ENCODE results near the gene ANKRD9. TPM values are rescaled to one million over a fixed set of nuclear protein-coding genes. Genes with fewer than 3 reads are reported as not detected.
"Not testable (repeated sequence)": the region's sequence is repeated elsewhere in the genome, so short reads cannot be mapped to it uniquely, and the experiment has no call there.

Gene ANKRD9
- total and polyA plus RNA-seq, 10 donors: 2.2 to 24.0 (median 11.8) TPM

- Histone ChIP-seq H3K4me3 (peak overlapping the region in 5 of 8 donors; percentile 20 to 62 (median 29)), H3K4me1 (peaks cover 5 to 34% (median 19%) of the 10 kb centered on the region in 6 donors), H3K27me3 (replicated peaks in 1 of 7) (peaks cover 6 to 54% (median 28%) of the 10 kb centered on the region in 7 donors), H3K27ac (no peak overlapping the region), H3K36me3 (no peaks in the 10 kb centered on the region), H3K9me3 (no peaks in the 10 kb centered on the region)
- TF ChIP-seq, protein P1, sequence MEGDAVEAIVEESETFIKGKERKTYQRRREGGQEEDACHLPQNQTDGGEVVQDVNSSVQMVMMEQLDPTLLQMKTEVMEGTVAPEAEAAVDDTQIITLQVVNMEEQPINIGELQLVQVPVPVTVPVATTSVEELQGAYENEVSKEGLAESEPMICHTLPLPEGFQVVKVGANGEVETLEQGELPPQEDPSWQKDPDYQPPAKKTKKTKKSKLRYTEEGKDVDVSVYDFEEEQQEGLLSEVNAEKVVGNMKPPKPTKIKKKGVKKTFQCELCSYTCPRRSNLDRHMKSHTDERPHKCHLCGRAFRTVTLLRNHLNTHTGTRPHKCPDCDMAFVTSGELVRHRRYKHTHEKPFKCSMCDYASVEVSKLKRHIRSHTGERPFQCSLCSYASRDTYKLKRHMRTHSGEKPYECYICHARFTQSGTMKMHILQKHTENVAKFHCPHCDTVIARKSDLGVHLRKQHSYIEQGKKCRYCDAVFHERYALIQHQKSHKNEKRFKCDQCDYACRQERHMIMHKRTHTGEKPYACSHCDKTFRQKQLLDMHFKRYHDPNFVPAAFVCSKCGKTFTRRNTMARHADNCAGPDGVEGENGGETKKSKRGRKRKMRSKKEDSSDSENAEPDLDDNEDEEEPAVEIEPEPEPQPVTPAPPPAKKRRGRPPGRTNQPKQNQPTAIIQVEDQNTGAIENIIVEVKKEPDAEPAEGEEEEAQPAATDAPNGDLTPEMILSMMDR (IDR thresholded peaks at IDR 0.05 in 8 of 11, conservative IDR thresholded peaks at IDR 0.05 in 3 of 11): no peak
- TF ChIP-seq POLR2AphosphoS5 (IDR thresholded peaks at IDR 0.05) (no peak), POLR2A (IDR thresholded peaks at IDR 0.05) (no peak)
- 25 to 65% (median 30%) methylated on average over 16 to 43 of the region's 43 CpGs for WGBS, 5 donors
- no peak for DNase-seq
- intact Hi-C loops (cut with DNase I; ENCODE audit: low total_unique reads): no loop called here
These were observed 34.6 kb upstream of the ANKRD9 start for GRCh38 chr14:102544046-102544746.

DNA sequence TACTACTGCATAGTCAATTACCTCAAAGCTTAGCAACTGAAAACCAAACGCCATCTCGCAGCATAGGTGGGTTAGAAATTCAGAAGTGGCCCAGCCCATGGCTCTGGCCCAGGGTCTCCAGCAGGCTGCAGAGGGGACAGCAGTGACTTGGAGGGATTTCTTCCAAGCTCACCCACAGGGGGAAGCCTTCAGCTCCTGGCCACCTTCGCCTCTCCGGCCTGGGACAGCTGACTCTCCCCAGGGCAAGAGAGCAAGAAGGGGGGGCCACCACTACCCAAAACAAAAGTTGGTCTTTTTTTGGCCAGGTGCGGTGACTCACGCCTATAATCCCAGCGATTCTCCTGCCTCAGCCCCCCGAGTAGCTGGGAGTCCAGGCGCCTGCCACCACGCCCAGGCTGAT, 32.2 kb upstream of the ANKRD9 start:
- WGBS, 5 donors: 88 to 91% (median 90%) methylated on average over 8 to 10 of the region's 10 CpGs
- Histone ChIP-seq H3K4me1 (peaks cover 5 to 38% (median 24%) of the 10 kb centered on the region in 6 donors), H3K36me3 (no peaks in the 10 kb centered on the region), H3K9me3 (no peaks in the 10 kb centered on the region), H3K4me3 (no peak overlapping the region), H3K27me3 (replicated peaks in 1 of 7) (peaks cover 6 to 43% (median 28%) of the 10 kb centered on the region in 7 donors), H3K27ac (no peak overlapping the region)
- no peak for DNase-seq
- intact Hi-C loops (cut with DNase I; ENCODE audit: low total_unique reads): no loop called here
- TF ChIP-seq POLR2A (IDR thresholded peaks at IDR 0.05) (no peak), POLR2AphosphoS5 (IDR thresholded peaks at IDR 0.05) (no peak)
- TF ChIP-seq, protein P1 (IDR thresholded peaks at IDR 0.05 in 8 of 11, conservative IDR thresholded peaks at IDR 0.05 in 3 of 11): no peak

DNA sequence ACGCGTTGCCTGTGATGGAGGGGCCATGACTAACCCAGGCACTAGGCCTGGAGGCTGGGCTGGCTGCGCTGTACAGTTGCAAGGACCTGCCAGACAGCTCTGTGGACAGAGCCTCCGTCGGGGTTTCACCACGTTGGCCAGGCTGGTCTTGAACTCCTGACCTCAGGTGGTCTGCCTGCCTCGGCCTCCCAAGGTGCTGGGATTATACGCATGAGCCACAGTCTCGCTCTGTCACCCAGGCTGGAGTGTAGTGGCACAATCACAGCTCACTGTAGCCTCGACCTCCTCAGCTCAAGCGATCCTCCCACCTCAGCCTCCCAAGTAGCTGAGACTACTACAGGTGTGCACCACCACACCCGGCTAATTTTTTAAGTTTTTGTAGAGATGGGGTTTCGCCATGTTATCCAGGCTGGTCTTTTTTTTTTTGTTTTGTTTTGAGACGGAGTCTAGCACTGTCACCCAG, 31.5 kb upstream of the ANKRD9 start:
- H3K9me3 ChIP-seq; H3K36me3 ChIP-seq; H3K4me3 ChIP-seq; DNase-seq; H3K27ac ChIP-seq; intact Hi-C loops (cut with DNase I; ENCODE audit: low total_unique reads): not testable (repeated sequence)
- WGBS, 5 donors: 88 to 95% (median 91%) methylated on average over 13 to 14 of the region's 14 CpGs
- Histone ChIP-seq H3K4me1 (peaks cover 5 to 38% (median 24%) of the 10 kb centered on the region in 6 donors), H3K27me3 (replicated peaks in 1 of 7) (peaks cover 6 to 36% (median 28%) of the 10 kb centered on the region in 7 donors)

- TF ChIP-seq POLR2A (IDR thresholded peaks at IDR 0.05): no peak
- TF ChIP-seq, protein P1 (IDR thresholded peaks at IDR 0.05 in 8 of 11, conservative IDR thresholded peaks at IDR 0.05 in 3 of 11): no peak
- TF ChIP-seq POLR2AphosphoS5 (IDR thresholded peaks at IDR 0.05): no peak
- intact Hi-C loops (cut with DNase I; ENCODE audit: low total_unique reads): no loop called here
- 62 to 74% (median 66%) methylated on average over 22 to 29 of the region's 29 CpGs for WGBS, 5 donors
- Histone ChIP-seq H3K36me3 (no peaks in the 10 kb centered on the region), H3K27me3 (replicated peaks in 1 of 7) (peaks cover 6 to 30% (median 23%) of the 10 kb centered on the region in 7 donors), H3K27ac (peak overlapping the region in 3 of 8 donors; percentile 33 to 54 (median 34)), H3K4me1 (peaks cover 5 to 35% (median 22%) of the 10 kb centered on the region in 6 donors), H3K4me3 (no peak overlapping the region), H3K9me3 (no peaks in the 10 kb centered on the region)
- no peak for DNase-seq
These were observed 30.9 kb upstream of the ANKRD9 start for GRCh38 chr14:102540315-102541028.

Data from spleen (tissue), 11 donors.